Measurements from ENCODE around the gene CAMKK1. TPM values are rescaled to one million over a fixed set of nuclear protein-coding genes. Genes with fewer than 3 reads are reported as not detected.

CAMKK1 gene
- total RNA-seq, 4 donors from 2014 or later, result 0.44 to 5.1 (median 2.1) TPM

DNA sequence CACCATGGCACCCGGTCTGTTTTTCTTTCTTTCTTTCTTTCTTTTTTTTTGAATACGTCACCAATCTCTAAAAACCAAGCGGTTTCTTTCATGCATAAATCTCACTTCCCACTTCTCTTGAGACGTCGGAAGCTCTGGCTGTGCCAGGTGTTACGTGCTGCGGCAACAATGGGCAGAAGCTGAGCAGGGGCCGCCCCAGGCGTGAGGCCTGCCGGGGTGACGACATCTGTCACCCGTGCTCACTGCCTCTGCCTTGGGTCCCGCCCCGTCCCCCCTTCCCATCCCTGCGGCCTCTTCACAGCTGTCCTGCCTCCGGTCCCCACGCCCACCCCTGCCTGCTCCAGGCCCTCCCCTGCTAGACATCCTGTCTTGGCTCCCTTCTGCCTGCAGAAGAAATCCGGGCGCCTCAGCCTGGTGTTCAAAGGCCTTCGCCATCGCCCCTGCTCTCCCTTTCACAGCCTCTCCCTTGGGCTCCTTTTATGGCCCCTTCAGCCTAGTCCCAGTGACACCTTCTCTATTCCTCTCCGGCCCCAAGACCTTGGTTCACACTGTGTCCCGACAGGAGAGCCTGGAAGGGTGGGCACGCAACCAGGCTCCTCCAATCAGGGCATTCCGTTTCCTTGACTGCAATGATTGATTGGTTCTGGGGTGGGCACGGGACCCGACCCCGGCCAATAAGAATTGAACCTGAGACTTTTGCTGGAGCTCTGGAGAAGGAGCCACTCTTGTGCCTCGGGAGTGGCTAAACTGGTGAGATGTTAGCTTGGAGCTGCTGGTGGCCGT, 18.6 kb upstream of the CAMKK1 start:
- Histone ChIP-seq H3K4me3 (no peak overlapping the region), H3K4me1 (peaks cover 3 to 5% of the 10 kb centered on the region in 2 donors), H3K27ac (no peak overlapping the region), H3K9me3 (no peaks in the 10 kb centered on the region), H3K27me3 (no peaks in the 10 kb centered on the region), H3K36me3 (no peaks in the 10 kb centered on the region)
- intact Hi-C loops (cut with DNase I; ENCODE audit: low total_unique reads), result loop anchor here (2.0 to 5.0 kb wide), 2 partner anchors 49 to 91 kb away; no protein-coding TSS in a partner anchor
- TF ChIP-seq, protein P1, sequence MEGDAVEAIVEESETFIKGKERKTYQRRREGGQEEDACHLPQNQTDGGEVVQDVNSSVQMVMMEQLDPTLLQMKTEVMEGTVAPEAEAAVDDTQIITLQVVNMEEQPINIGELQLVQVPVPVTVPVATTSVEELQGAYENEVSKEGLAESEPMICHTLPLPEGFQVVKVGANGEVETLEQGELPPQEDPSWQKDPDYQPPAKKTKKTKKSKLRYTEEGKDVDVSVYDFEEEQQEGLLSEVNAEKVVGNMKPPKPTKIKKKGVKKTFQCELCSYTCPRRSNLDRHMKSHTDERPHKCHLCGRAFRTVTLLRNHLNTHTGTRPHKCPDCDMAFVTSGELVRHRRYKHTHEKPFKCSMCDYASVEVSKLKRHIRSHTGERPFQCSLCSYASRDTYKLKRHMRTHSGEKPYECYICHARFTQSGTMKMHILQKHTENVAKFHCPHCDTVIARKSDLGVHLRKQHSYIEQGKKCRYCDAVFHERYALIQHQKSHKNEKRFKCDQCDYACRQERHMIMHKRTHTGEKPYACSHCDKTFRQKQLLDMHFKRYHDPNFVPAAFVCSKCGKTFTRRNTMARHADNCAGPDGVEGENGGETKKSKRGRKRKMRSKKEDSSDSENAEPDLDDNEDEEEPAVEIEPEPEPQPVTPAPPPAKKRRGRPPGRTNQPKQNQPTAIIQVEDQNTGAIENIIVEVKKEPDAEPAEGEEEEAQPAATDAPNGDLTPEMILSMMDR (IDR thresholded peaks at IDR 0.05 in 4 of 5, conservative IDR thresholded peaks at IDR 0.05 in 1 of 5), result no peak
- ATAC-seq (no peak), DNase-seq (no peak)
- in situ Hi-C loops (cut with MboI; ENCODE audit: low sequenced_read_pairs in 4 of 4), result loop anchor here in 3 of 4 donors (10.0 kb wide), 2 partner anchors 47 to 93 kb away; no protein-coding TSS in a partner anchor

- DNase-seq (no peak), ATAC-seq (no peak)
- Histone ChIP-seq H3K9me3 (no peaks in the 10 kb centered on the region), H3K36me3 (no peaks in the 10 kb centered on the region), H3K27me3 (no peaks in the 10 kb centered on the region), H3K4me3 (no peak overlapping the region), H3K4me1 (peaks cover 3 to 5% of the 10 kb centered on the region in 2 donors), H3K27ac (no peak overlapping the region)
- in situ Hi-C loops (cut with MboI; ENCODE audit: low sequenced_read_pairs in 4 of 4), result loop anchor here in 3 of 4 donors (10.0 kb wide), 2 partner anchors 46 to 94 kb away; no protein-coding TSS in a partner anchor
- TF ChIP-seq POLR2A (IDR thresholded peaks at IDR 0.05), result no peak
- TF ChIP-seq, protein P1 (IDR thresholded peaks at IDR 0.05 in 4 of 5, conservative IDR thresholded peaks at IDR 0.05 in 1 of 5), result no peak
- intact Hi-C loops (cut with DNase I; ENCODE audit: low total_unique reads), result loop anchor here (5.0 kb wide), 1 partner anchor 92 kb away; no protein-coding TSS in a partner anchor
Observed at GRCh38 chr17:3910420-3911270, 17.8 kb upstream of the CAMKK1 start.

DNA sequence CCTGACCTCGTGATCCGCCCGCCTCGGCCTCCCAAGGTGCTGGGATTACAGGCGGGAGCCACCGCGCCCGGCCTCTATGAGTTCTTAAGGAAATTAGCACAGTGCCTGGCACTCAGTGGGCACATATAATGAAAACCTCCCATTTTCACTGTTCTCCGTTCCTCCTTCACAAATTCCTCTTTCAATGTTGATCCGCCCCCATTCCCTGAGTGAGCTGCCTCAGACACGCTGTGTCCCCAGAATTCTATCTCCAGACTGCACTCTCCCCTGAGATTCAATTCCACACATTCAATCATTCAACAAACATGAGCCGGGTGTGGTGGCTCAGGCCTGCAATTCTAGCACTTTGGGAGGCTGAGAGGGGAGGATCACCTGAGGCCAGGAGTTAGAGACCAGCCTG, 16.4 kb upstream of the CAMKK1 start:
- Histone ChIP-seq H3K27me3 (no peaks in the 10 kb centered on the region), H3K4me3 (no peak overlapping the region), H3K9me3 (no peaks in the 10 kb centered on the region), H3K4me1 (peaks cover 3 to 5% of the 10 kb centered on the region in 2 donors), H3K27ac (no peak overlapping the region), H3K36me3 (no peaks in the 10 kb centered on the region)
- in situ Hi-C loops (cut with MboI; ENCODE audit: low sequenced_read_pairs in 4 of 4) (no loop called here), intact Hi-C loops (cut with DNase I; ENCODE audit: low total_unique reads) (no loop called here)
- ATAC-seq, result no peak
- TF ChIP-seq POLR2A (IDR thresholded peaks at IDR 0.05), result no peak
- TF ChIP-seq, protein P1 (IDR thresholded peaks at IDR 0.05 in 4 of 5, conservative IDR thresholded peaks at IDR 0.05 in 1 of 5), result no peak
- no peak for DNase-seq

DNA sequence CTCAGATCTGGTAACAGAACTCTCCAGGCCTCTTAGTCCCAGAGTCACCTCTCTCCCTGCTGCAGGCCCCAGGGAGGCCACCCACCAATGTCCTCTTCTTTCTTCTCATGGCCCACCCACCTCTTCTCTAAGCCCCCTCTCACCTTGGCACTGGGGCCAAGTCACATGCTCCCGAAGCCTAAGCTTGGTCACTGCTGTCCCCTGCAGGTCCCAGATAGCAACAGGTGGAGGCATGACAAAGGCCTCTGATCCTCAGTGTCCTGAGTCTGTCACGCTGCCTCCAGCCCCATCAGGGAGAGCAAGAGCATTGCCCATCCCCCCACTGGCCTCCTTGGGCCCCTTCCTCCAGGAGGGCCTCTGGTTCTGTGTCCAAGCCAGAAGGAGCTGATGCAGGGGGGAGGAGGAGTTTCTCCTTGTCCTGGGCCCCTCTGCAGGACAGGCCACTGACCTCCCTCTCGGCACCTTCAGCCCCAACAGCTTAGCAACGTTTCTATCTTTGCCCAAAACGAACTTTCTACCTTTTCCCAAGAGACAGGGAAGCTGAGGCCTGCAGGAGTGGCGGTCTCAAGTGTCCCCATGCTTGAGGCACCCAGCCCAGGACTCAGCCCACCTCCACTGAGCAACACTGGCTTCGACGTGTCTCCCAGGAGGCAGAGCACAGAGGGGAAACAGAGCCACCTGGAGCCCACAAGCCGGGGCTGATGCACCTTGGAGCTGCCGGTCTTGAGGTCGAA, 14.8 kb upstream of the CAMKK1 start:
- no peak for DNase-seq
- no peak overlapping the region for H3K4me3 ChIP-seq
- in situ Hi-C loops (cut with MboI; ENCODE audit: low sequenced_read_pairs in 4 of 4), result no loop called here
- intact Hi-C loops (cut with DNase I; ENCODE audit: low total_unique reads), result no loop called here
- no peaks in the 10 kb centered on the region for H3K9me3 ChIP-seq
- H3K36me3 ChIP-seq, result no peaks in the 10 kb centered on the region
- no peaks in the 10 kb centered on the region for H3K27me3 ChIP-seq
- TF ChIP-seq POLR2A (IDR thresholded peaks at IDR 0.05), result no peak
- TF ChIP-seq, protein P1 (IDR thresholded peaks at IDR 0.05 in 4 of 5, conservative IDR thresholded peaks at IDR 0.05 in 1 of 5), result peak in 3 of 5 experiments; percentile 25 to 58 (median 41)
- H3K4me1 ChIP-seq, result peaks cover 0 to 5% of the 10 kb centered on the region in 2 donors
- H3K27ac ChIP-seq, result no peak overlapping the region
- no peak for ATAC-seq

All from gastrocnemius medialis (tissue), 4 donors.